GM23338 (cell line): ENCODE data around the gene EIF3J. TPM values are rescaled to one million over a fixed set of nuclear protein-coding genes. Genes with fewer than 3 reads are reported as not detected.

Experiments
- ATAC-seq: fragments of 200-7000 bp; cut with Tn5 transposase; 3 replicates; pipeline ENCODE4 v1.9.1; 2020
- DNase-seq: peaks from one replicate; pipeline ENCODE4 v3.0.0-alpha.2; 2015; ENCODE audit warnings: low spot score
- H2AFZ ChIP-seq: fragments of 200-600 bp; sonication (generic); 2 replicates; pipeline ENCODE4 v1.8.0; 2016; ENCODE audit warnings: antibody characterized with exemption, mild to moderate bottlenecking, moderate library complexity
- H3F3A ChIP-seq: fragments of 200-600 bp; sonication (generic); replicated peaks from 2 replicates; pipeline ENCODE4 v1.8.0; 2017; ENCODE audit warnings: antibody characterized with exemption, mixed run types, low read depth
- H3K27ac ChIP-seq: fragments of 200-600 bp; sonication (generic); 2 replicates; pipeline ENCODE4 v1.6.1; 2016; ENCODE audit warnings: low read depth
- H3K27me3 ChIP-seq: fragments of 200-600 bp; sonication (generic); 2 replicates; pipeline ENCODE4 v1.8.0; 2016; ENCODE audit warnings: mild to moderate bottlenecking, mixed run types, moderate library complexity; ENCODE audit not compliant: insufficient read depth
- H3K36me3 ChIP-seq: fragments of 200-600 bp; sonication (generic); 2 replicates; pipeline ENCODE4 v1.8.0; 2016; ENCODE audit warnings: mild to moderate bottlenecking; ENCODE audit not compliant: insufficient read depth
- H3K4me1 ChIP-seq: fragments of 200-600 bp; sonication (generic); 2 replicates; pipeline ENCODE4 v1.8.0; 2016; ENCODE audit warnings: mild to moderate bottlenecking, moderate library complexity; ENCODE audit not compliant: insufficient read depth
- H3K4me2 ChIP-seq: fragments of 200-600 bp; sonication (generic); 2 replicates; pipeline ENCODE4 v1.7.1; 2017; ENCODE audit warnings: mixed run types
- H3K4me3 ChIP-seq: fragments of 200-600 bp; sonication (generic); 2 replicates; pipeline ENCODE4 v1.6.1; 2016; ENCODE audit warnings: mixed run types
- H3K79me2 ChIP-seq: fragments of 200-600 bp; sonication (generic); replicated peaks from 2 replicates; pipeline ENCODE4 v1.8.0; 2017; ENCODE audit warnings: mild to moderate bottlenecking; ENCODE audit not compliant: insufficient read depth
- H3K9me2 ChIP-seq: fragments of 200-600 bp; sonication (generic); 2 replicates; pipeline ENCODE4 v1.8.0; 2017; ENCODE audit not compliant: insufficient read depth
- H4K20me1 ChIP-seq: fragments of 200-600 bp; sonication (generic); replicated peaks from 2 replicates; pipeline ENCODE4 v1.8.0; 2017; ENCODE audit warnings: mild to moderate bottlenecking; ENCODE audit not compliant: insufficient read depth
- H3K27ac Mint-ChIP-seq: 2 replicates; pipeline ENCODE4 v1.8.0; 2020; ENCODE audit warnings: inconsistent platforms, mild to moderate bottlenecking, moderate library complexity, mixed read lengths
- H3K27me3 Mint-ChIP-seq: 3 replicates; pipeline ENCODE4 v1.8.0; 2022; ENCODE audit warnings: low read depth, mild to moderate bottlenecking, moderate library complexity, mixed read lengths, inconsistent platforms; ENCODE audit not compliant: insufficient read depth, poor library complexity
- H3K36me3 Mint-ChIP-seq: 3 replicates; pipeline ENCODE4 v1.8.0; 2021; ENCODE audit warnings: low read depth, mild to moderate bottlenecking, inconsistent platforms, moderate library complexity, mixed read lengths
- H3K4me1 Mint-ChIP-seq: 3 replicates; pipeline ENCODE4 v1.8.0; 2020; ENCODE audit warnings: mild to moderate bottlenecking, inconsistent platforms, mixed read lengths
- H3K4me3 Mint-ChIP-seq: 3 replicates; pipeline ENCODE4 v1.8.0; 2021; ENCODE audit warnings: moderate library complexity, mild to moderate bottlenecking, inconsistent platforms, mixed read lengths
- H3K9me3 Mint-ChIP-seq: 3 replicates; pipeline ENCODE4 v1.8.0; 2020; ENCODE audit warnings: moderate library complexity, mild to moderate bottlenecking, inconsistent platforms, mixed read lengths
- CREB1 ChIP-seq: fragments of 250-450 bp; sonication (Bioruptor Pico); IDR thresholded peaks from 2 replicates; pipeline ENCODE4 v1.5.0; 2020; ENCODE audit warnings: low read depth, mild to moderate bottlenecking, moderate library complexity
- CTCF ChIP-seq, 2 experiments: fragments of 200-600 bp in 1 of 2; sonication (generic) in 1 of 2; conservative IDR thresholded peaks; 2 replicates each; pipeline versions ENCODE4 v1.5.1 to v1.6.1; 2016 to 2017; ENCODE audit warnings: antibody characterized with exemption in 2 of 2, low read depth in 2 of 2, mild to moderate bottlenecking in 2 of 2, moderate library complexity in 1 of 2
- polyA plus RNA-seq: library from polyadenylated mRNA; unstranded; fragments of >200 nt; fragmentation: Nextera tagmentation; extraction: Ambion mirVana; gene quantifications from 2 replicates; pipeline ENCODE4 v1.2.1, GENCODE V29; 2016
- total RNA-seq: library from RNA; depleted of rRNA; stranded (reverse); fragments of >200 nt; shearing (Covaris generic); gene quantifications from 2 replicates; pipeline ENCODE4 v1.2.3, GENCODE V29; 2014
- TF ChIP-seq, protein P1 (sequence below): fragments of 250-450 bp; sonication (Bioruptor Pico); IDR thresholded peaks from 2 replicates; pipeline ENCODE4 v1.5.0; 2020; ENCODE audit warnings: mild to moderate bottlenecking, moderate library complexity

EIF3J gene
- total and polyA plus RNA-seq, 2 experiments from 2014 or later: 62.7 to 66.6 TPM

- no peak for TF ChIP-seq CTCF (conservative IDR thresholded peaks at IDR 0.05; ENCODE audit: low read depth in 2 of 2)
Measured at GRCh38 chr15:44492672-44493071, 44.3 kb upstream of the EIF3J start (continued).

DNA sequence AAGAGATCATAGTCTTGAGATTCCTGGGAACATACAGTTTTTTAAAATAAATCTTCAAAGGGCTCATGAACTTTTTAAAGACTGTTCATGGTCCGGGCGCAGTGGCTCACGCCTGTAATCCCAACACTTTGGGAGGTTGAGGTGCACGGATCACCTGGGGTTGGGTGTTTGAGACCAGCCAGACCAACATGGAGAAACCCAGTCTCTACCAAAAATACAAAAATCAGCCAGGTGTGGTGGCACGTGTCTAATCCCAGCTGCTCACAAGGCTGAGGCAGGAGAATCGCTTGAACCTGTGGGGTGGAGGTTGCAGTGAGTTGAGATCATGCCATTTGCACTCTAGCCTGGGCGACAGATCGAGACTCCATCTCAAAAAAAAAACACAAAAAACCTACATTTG lies 41.4 kb upstream of the EIF3J start:
- H3K79me2 ChIP-seq: peaks cover 10% of the 10 kb centered on the region; the same call in 1 of the 2 replicates
- no peaks in the 10 kb centered on the region for H3K27me3 ChIP-seq
- H3K27ac ChIP-seq: no peak overlapping the region
- H3F3A ChIP-seq: no peaks in the 10 kb centered on the region
- Mint-ChIP-seq H3K27me3 (no peaks in the 10 kb centered on the region), H3K36me3 (peaks cover 43% of the 10 kb centered on the region), H3K4me3 (no peak overlapping the region), H3K9me3 (no peaks in the 10 kb centered on the region), H3K27ac (no peak overlapping the region), H3K4me1 (no peaks in the 10 kb centered on the region)
- DNase-seq (no peak), ATAC-seq (no peak)
- H2AFZ ChIP-seq: no peak overlapping the region
- TF ChIP-seq, protein P1, sequence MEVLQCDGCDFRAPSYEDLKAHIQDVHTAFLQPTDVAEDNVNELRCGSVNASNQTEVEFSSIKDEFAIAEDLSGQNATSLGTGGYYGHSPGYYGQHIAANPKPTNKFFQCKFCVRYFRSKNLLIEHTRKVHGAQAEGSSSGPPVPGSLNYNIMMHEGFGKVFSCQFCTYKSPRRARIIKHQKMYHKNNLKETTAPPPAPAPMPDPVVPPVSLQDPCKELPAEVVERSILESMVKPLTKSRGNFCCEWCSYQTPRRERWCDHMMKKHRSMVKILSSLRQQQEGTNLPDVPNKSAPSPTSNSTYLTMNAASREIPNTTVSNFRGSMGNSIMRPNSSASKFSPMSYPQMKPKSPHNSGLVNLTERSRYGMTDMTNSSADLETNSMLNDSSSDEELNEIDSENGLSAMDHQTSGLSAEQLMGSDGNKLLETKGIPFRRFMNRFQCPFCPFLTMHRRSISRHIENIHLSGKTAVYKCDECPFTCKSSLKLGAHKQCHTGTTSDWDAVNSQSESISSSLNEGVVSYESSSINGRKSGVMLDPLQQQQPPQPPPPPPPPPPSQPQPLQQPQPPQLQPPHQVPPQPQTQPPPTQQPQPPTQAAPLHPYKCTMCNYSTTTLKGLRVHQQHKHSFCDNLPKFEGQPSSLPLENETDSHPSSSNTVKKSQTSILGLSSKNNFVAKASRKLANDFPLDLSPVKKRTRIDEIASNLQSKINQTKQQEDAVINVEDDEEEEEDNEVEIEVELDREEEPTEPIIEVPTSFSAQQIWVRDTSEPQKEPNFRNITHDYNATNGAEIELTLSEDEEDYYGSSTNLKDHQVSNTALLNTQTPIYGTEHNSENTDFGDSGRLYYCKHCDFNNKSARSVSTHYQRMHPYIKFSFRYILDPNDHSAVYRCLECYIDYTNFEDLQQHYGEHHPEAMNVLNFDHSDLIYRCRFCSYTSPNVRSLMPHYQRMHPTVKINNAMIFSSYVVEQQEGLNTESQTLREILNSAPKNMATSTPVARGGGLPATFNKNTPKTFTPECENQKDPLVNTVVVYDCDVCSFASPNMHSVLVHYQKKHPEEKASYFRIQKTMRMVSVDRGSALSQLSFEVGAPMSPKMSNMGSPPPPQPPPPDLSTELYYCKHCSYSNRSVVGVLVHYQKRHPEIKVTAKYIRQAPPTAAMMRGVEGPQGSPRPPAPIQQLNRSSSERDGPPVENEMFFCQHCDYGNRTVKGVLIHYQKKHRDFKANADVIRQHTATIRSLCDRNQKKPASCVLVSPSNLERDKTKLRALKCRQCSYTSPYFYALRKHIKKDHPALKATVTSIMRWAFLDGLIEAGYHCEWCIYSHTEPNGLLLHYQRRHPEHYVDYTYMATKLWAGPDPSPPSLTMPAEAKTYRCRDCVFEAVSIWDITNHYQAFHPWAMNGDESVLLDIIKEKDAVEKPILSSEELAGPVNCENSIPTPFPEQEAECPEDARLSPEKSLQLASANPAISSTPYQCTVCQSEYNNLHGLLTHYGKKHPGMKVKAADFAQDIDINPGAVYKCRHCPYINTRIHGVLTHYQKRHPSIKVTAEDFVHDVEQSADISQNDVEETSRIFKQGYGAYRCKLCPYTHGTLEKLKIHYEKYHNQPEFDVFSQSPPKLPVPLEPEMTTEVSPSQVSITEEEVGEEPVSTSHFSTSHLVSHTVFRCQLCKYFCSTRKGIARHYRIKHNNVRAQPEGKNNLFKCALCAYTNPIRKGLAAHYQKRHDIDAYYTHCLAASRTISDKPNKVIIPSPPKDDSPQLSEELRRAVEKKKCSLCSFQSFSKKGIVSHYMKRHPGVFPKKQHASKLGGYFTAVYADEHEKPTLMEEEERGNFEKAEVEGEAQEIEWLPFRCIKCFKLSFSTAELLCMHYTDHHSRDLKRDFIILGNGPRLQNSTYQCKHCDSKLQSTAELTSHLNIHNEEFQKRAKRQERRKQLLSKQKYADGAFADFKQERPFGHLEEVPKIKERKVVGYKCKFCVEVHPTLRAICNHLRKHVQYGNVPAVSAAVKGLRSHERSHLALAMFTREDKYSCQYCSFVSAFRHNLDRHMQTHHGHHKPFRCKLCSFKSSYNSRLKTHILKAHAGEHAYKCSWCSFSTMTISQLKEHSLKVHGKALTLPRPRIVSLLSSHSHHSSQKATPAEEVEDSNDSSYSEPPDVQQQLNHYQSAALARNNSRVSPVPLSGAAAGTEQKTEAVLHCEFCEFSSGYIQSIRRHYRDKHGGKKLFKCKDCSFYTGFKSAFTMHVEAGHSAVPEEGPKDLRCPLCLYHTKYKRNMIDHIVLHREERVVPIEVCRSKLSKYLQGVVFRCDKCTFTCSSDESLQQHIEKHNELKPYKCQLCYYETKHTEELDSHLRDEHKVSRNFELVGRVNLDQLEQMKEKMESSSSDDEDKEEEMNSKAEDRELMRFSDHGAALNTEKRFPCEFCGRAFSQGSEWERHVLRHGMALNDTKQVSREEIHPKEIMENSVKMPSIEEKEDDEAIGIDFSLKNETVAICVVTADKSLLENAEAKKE (CRISPR knock-in tag): no peak
- no peak for TF ChIP-seq CREB1 (CRISPR knock-in tag)
- 0 out of 2 replicates have a peak, but pooled peaks cover 6% of the 10 kb centered on the region for H4K20me1 ChIP-seq
- H3K9me2 ChIP-seq: no peaks in the 10 kb centered on the region
- peaks cover 14% of the 10 kb centered on the region; the same call in 1 of the 2 replicates for H3K36me3 ChIP-seq
- H3K4me2 ChIP-seq: no peak overlapping the region
- H3K4me3 ChIP-seq: no peak overlapping the region
- H3K4me1 ChIP-seq: no peaks in the 10 kb centered on the region; the same call in 1 of the 2 replicates
